Liver (tissue), 9 donors: ENCODE data around the gene APOF. TPM values are rescaled to one million over a fixed set of nuclear protein-coding genes. Genes with fewer than 3 reads are reported as not detected.
"Not testable (repeated sequence)": the region's sequence is repeated elsewhere in the genome, so short reads cannot be mapped to it uniquely, and the experiment has no call there.

Experiments
- DNase-seq: peaks from one replicate; pipeline ENCODE4 v3.0.0-alpha.2; 2017; ENCODE audit warnings: low spot score
- H3K27ac ChIP-seq, 2 donors: one replicate each; pipeline ENCODE4 v1.7.0; 2013; ENCODE audit warnings: inconsistent platforms in 2 of 2, low read length in 2 of 2, control low read depth in 1 of 2, low read depth in 1 of 2, mild to moderate bottlenecking in 1 of 2
- H3K27me3 ChIP-seq, 4 donors: one replicate each; pipeline versions ENCODE4 v1.6.1 to v1.7.0; 2013; ENCODE audit warnings: low read length in 3 of 4, inconsistent platforms in 1 of 4, mild to moderate bottlenecking in 1 of 4, moderate library complexity in 1 of 4; ENCODE audit not compliant: control insufficient read depth in 4 of 4, insufficient read depth in 4 of 4
- H3K36me3 ChIP-seq, 4 donors: one replicate each; pipeline versions ENCODE4 v1.6.1 to v1.7.0; 2013; ENCODE audit warnings: low read length in 3 of 4, mild to moderate bottlenecking in 3 of 4, low read depth in 1 of 4, moderate library complexity in 1 of 4; ENCODE audit not compliant: control insufficient read depth in 4 of 4, insufficient read depth in 3 of 4
- H3K4me1 ChIP-seq, 4 donors: one replicate each; pipeline versions ENCODE4 v1.6.1 to v1.7.0; 2013; ENCODE audit warnings: low read length in 3 of 4, mild to moderate bottlenecking in 3 of 4, moderate library complexity in 1 of 4; ENCODE audit not compliant: control insufficient read depth in 4 of 4, insufficient read depth in 4 of 4
- H3K4me3 ChIP-seq, 3 donors: one replicate each; pipeline versions ENCODE4 v1.6.1 to v1.7.0; 2013; ENCODE audit warnings: low read length in 3 of 3, control low read depth in 1 of 3, low read depth in 1 of 3, mild to moderate bottlenecking in 1 of 3
- H3K9ac ChIP-seq, 2 donors: one replicate each; pipeline ENCODE4 v1.7.0; 2013; ENCODE audit warnings: low read length in 2 of 2, mild to moderate bottlenecking in 2 of 2, moderate library complexity in 2 of 2, control low read depth in 1 of 2, low read depth in 1 of 2
- H3K9me3 ChIP-seq, 4 donors: one replicate each; pipeline versions ENCODE4 v1.6.1 to v1.7.0; 2013; ENCODE audit warnings: low read length in 3 of 4; ENCODE audit not compliant: control insufficient read depth in 4 of 4
- EGR1 ChIP-seq, 2 donors: IDR thresholded peaks; 2 replicates each; pipeline ENCODE4 v1.6.1; 2016 to 2018; ENCODE audit warnings: antibody characterized with exemption in 2 of 2, low read depth in 2 of 2
- FOXA2 ChIP-seq: IDR thresholded peaks from 2 replicates; pipeline ENCODE4 v1.6.1; 2016; ENCODE audit warnings: antibody characterized with exemption
- HNF4A ChIP-seq, 2 donors: conservative IDR thresholded peaks; 2 replicates each; pipeline ENCODE4 v1.6.1; 2016; ENCODE audit warnings: antibody characterized with exemption in 2 of 2, mild to moderate bottlenecking in 2 of 2
- JUND ChIP-seq, 2 donors: IDR thresholded peaks; 2 replicates each; pipeline ENCODE4 v1.6.1; 2016; ENCODE audit warnings: antibody characterized with exemption in 2 of 2
- MAX ChIP-seq: IDR thresholded peaks from 2 replicates; pipeline ENCODE4 v1.6.1; 2016; ENCODE audit warnings: antibody characterized with exemption
- NR2F2 ChIP-seq: IDR thresholded peaks from 2 replicates; pipeline ENCODE4 v1.6.1; 2016; ENCODE audit warnings: antibody characterized with exemption
- RAD21 ChIP-seq, 2 donors: IDR thresholded peaks; 2 replicates each; pipeline ENCODE4 v1.6.1; 2016; ENCODE audit warnings: antibody characterized with exemption in 2 of 2, mild to moderate bottlenecking in 2 of 2
- RXRA ChIP-seq, 2 donors: IDR thresholded peaks; 2 replicates each; pipeline ENCODE4 v1.6.1; 2017 to 2018; ENCODE audit warnings: antibody characterized with exemption in 2 of 2, mild to moderate bottlenecking in 1 of 2
- SP1 ChIP-seq: IDR thresholded peaks from 2 replicates; pipeline ENCODE4 v1.6.1; 2018; ENCODE audit warnings: antibody characterized with exemption, mild to moderate bottlenecking
- YY1 ChIP-seq: IDR thresholded peaks from 2 replicates; pipeline ENCODE4 v1.6.1; 2016; ENCODE audit warnings: antibody characterized with exemption, mild to moderate bottlenecking
- WGBS: extraction: QIAGEN DNeasy Blood & Tissue Kit; methylation state at CpG from one replicate; pipeline ENCODE4 v1.1.7; 2013; 5-methylcytosine and 5-hydroxymethylcytosine counted together
- polyA plus RNA-seq, 2 donors: library from polyadenylated mRNA; stranded (reverse) in 1 of 2; unstranded in 1 of 2; fragments of 200-250 nt in 1 of 2; fragments of >200 nt in 1 of 2; fragmentation: Nextera tagmentation in 1 of 2; extraction: Ambion mirVana in 1 of 2; gene quantifications; one replicate each; pipeline versions ENCODE4 v1.2.1 to v1.2.3, GENCODE V29; 2013 to 2015
- total RNA-seq, 2 donors: library from RNA; depleted of rRNA; stranded (reverse); fragments of >200 nt; gene quantifications; one replicate each; pipeline ENCODE4 v1.2.3, GENCODE V29; 2014
- TF ChIP-seq, protein P1 (sequence below): IDR thresholded peaks from 2 replicates; pipeline ENCODE4 v1.6.1; 2016; ENCODE audit warnings: antibody characterized with exemption
- TF ChIP-seq, protein P2 (sequence below): IDR thresholded peaks from 2 replicates; pipeline ENCODE4 v1.6.1; 2016; ENCODE audit warnings: antibody characterized with exemption
- TF ChIP-seq, protein P3 (sequence below): fragments of 150-350 bp; IDR thresholded peaks from 2 replicates; pipeline ENCODE4 v1.5.1; 2017; ENCODE audit warnings: improper control_type of control experiment, low read depth, low read length; ENCODE audit not compliant: missing input control
- donor health status: healthy.
- donor health status: healthy.
- donor health status: healthy.
- donor health status: healthy.
- donor health status: healthy.

Gene APOF
- total and polyA plus RNA-seq, 4 donors = 11.9 to 335 (median 156) TPM

GRCh38 chr12:56346675-56347074, 16.0 kb downstream of the APOF start:
- H3K4me1 ChIP-seq = no peaks in the 10 kb centered on the region
- no peak overlapping the region for H3K27ac ChIP-seq
- peaks cover 20 to 81% (median 72%) of the 10 kb centered on the region in 4 donors for H3K36me3 ChIP-seq
- no peaks in the 10 kb centered on the region for H3K27me3 ChIP-seq
- 81% methylated on average over 7 of the region's 7 CpGs for WGBS
- H3K9me3 ChIP-seq = no peaks in the 10 kb centered on the region
- H3K9ac ChIP-seq = no peak overlapping the region
- H3K4me3 ChIP-seq = no peak overlapping the region
- no peak for DNase-seq
- peak in 1 of 2 donors; percentile 54 for TF ChIP-seq RAD21 (IDR thresholded peaks at IDR 0.05)
- no peak for TF ChIP-seq FOXA2
- no peak for TF ChIP-seq YY1
- no peak for TF ChIP-seq NR2F2
- TF ChIP-seq, protein P1, sequence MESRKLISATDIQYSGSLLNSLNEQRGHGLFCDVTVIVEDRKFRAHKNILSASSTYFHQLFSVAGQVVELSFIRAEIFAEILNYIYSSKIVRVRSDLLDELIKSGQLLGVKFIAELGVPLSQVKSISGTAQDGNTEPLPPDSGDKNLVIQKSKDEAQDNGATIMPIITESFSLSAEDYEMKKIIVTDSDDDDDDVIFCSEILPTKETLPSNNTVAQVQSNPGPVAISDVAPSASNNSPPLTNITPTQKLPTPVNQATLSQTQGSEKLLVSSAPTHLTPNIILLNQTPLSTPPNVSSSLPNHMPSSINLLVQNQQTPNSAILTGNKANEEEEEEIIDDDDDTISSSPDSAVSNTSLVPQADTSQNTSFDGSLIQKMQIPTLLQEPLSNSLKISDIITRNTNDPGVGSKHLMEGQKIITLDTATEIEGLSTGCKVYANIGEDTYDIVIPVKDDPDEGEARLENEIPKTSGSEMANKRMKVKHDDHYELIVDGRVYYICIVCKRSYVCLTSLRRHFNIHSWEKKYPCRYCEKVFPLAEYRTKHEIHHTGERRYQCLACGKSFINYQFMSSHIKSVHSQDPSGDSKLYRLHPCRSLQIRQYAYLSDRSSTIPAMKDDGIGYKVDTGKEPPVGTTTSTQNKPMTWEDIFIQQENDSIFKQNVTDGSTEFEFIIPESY = no peak
- TF ChIP-seq, protein P2, sequence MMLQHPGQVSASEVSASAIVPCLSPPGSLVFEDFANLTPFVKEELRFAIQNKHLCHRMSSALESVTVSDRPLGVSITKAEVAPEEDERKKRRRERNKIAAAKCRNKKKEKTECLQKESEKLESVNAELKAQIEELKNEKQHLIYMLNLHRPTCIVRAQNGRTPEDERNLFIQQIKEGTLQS = no peak
- no peak for TF ChIP-seq RXRA (IDR thresholded peaks at IDR 0.05)
- TF ChIP-seq, protein P3, sequence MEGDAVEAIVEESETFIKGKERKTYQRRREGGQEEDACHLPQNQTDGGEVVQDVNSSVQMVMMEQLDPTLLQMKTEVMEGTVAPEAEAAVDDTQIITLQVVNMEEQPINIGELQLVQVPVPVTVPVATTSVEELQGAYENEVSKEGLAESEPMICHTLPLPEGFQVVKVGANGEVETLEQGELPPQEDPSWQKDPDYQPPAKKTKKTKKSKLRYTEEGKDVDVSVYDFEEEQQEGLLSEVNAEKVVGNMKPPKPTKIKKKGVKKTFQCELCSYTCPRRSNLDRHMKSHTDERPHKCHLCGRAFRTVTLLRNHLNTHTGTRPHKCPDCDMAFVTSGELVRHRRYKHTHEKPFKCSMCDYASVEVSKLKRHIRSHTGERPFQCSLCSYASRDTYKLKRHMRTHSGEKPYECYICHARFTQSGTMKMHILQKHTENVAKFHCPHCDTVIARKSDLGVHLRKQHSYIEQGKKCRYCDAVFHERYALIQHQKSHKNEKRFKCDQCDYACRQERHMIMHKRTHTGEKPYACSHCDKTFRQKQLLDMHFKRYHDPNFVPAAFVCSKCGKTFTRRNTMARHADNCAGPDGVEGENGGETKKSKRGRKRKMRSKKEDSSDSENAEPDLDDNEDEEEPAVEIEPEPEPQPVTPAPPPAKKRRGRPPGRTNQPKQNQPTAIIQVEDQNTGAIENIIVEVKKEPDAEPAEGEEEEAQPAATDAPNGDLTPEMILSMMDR = peak; percentile 10

- H3K27ac ChIP-seq, H3K9me3 ChIP-seq, H3K9ac ChIP-seq, DNase-seq, H3K4me1 ChIP-seq, H3K4me3 ChIP-seq, H3K27me3 ChIP-seq: not testable (repeated sequence)
- H3K36me3 ChIP-seq = peaks cover 7 to 44% (median 39%) of the 10 kb centered on the region in 4 donors
- 99% methylated on average over 2 of the region's 2 CpGs for WGBS
Observed at GRCh38 chr12:56342290-56342689, 20.4 kb downstream of the APOF start.

DNA sequence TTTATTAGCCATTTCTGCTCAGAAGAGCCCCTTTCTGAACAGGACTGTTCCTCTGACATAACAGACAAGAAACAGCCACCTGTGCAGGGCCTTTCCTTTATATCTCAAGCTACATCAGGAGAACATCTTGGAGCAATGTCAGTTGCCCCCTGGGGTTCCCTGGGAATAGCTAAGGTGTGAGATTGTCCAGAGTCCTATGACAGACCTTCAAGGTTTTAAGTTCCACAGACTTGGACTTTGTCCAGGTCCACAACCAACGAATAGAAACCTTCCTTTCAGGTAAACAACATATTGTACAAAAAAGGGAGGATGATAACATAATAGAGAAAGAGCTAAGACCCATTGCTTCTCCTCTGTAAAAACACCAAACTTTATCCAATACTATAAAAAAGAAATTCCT, 21.0 kb downstream of the APOF start:
- H3K4me3 ChIP-seq = no peak overlapping the region
- H3K4me1 ChIP-seq = no peaks in the 10 kb centered on the region
- no peak for DNase-seq
- no peak overlapping the region for H3K27ac ChIP-seq
- H3K27me3 ChIP-seq = no peaks in the 10 kb centered on the region
- H3K9me3 ChIP-seq = no peaks in the 10 kb centered on the region
- H3K36me3 ChIP-seq = peaks cover 7 to 38% (median 33%) of the 10 kb centered on the region in 4 donors
- 19% methylated on average over 1 of the region's 1 CpG for WGBS
- TF ChIP-seq FOXA2 = no peak
- TF ChIP-seq, protein P2 = no peak
- TF ChIP-seq SP1 = no peak
- TF ChIP-seq EGR1 (IDR thresholded peaks at IDR 0.05; ENCODE audit: low read depth in 2 of 2) = no peak
- no peak for TF ChIP-seq HNF4A (conservative IDR thresholded peaks at IDR 0.05)
- no peak for TF ChIP-seq JUND (IDR thresholded peaks at IDR 0.05)
- no peak for TF ChIP-seq RXRA (IDR thresholded peaks at IDR 0.05)
- TF ChIP-seq MAX = no peak
- H3K9ac ChIP-seq = no peak overlapping the region
